Stimulated activated naive B cell treated with anti-CD40 and anti-IgM and Interleukin-4, amounts not matched to agents 10 μg/mL and 1 μg/mL and 100 μg/mL, for 72 hours (primary cell): ENCODE results near the gene ABCB9.

ENCODE experiments used
- ATAC-seq, 2 donors: fragments of 150-1000 bp; cut with Tn5 transposase; replicated peaks; 2 replicates each; pipeline ENCODE4 v1.10.0; 2021; ENCODE audit warnings: moderate library complexity in 1 of 2
- DNase-seq: peaks from one replicate; pipeline ENCODE4 v3.0.0; 2021
- H3K27ac Mint-ChIP-seq: one replicate; pipeline ENCODE4 v1.8.0; 2022; ENCODE audit warnings: mild to moderate bottlenecking, mixed read lengths
- H3K27me3 Mint-ChIP-seq, 2 donors: one replicate each; pipeline ENCODE4 v1.8.0; 2022; ENCODE audit warnings: mixed read lengths in 2 of 2
- H3K36me3 Mint-ChIP-seq, 2 donors: one replicate each; pipeline ENCODE4 v1.8.0; 2022; ENCODE audit warnings: mixed read lengths in 2 of 2, mild to moderate bottlenecking in 1 of 2
- H3K4me1 Mint-ChIP-seq, 2 donors: one replicate each; pipeline ENCODE4 v1.8.0; 2022; ENCODE audit warnings: mixed read lengths in 2 of 2, mild to moderate bottlenecking in 1 of 2
- H3K4me3 Mint-ChIP-seq, 2 donors: one replicate each; pipeline ENCODE4 v1.8.0; 2022; ENCODE audit warnings: mild to moderate bottlenecking in 2 of 2, mixed read lengths in 2 of 2, moderate library complexity in 1 of 2
- H3K9me3 Mint-ChIP-seq, 2 donors: one replicate each; pipeline ENCODE4 v1.8.0; 2022; ENCODE audit warnings: mixed read lengths in 2 of 2, mild to moderate bottlenecking in 1 of 2

The ABCB9 gene

GRCh38 chr12:122888232-122888752 is 78.0 kb downstream of the ABCB9 start:
- H3K4me1 Mint-ChIP-seq: peaks cover 61 to 87% of the 10 kb centered on the region in 2 donors
- ATAC-seq (peak; percentile 56), DNase-seq (no peak)
- no peaks in the 10 kb centered on the region for H3K27me3 Mint-ChIP-seq
- H3K27ac Mint-ChIP-seq: peak overlapping the region; percentile 97
- H3K36me3 Mint-ChIP-seq: peaks cover 8 to 20% of the 10 kb centered on the region in 2 donors
- peak overlapping the region; percentile 78 to 84 for H3K4me3 Mint-ChIP-seq
- no peaks in the 10 kb centered on the region for H3K9me3 Mint-ChIP-seq

- H3K4me1 Mint-ChIP-seq: peaks cover 64 to 89% of the 10 kb centered on the region in 2 donors
- no peak for DNase-seq
- peak overlapping the region; percentile 78 to 84 for H3K4me3 Mint-ChIP-seq
- no peaks in the 10 kb centered on the region for H3K27me3 Mint-ChIP-seq
- H3K27ac Mint-ChIP-seq: peak overlapping the region; percentile 97
- peaks cover 8 to 21% of the 10 kb centered on the region in 2 donors for H3K36me3 Mint-ChIP-seq
- peak; percentile 18 to 28 for ATAC-seq
- H3K9me3 Mint-ChIP-seq: no peaks in the 10 kb centered on the region
Observed at GRCh38 chr12:122887819-122888212, 78.4 kb downstream of the ABCB9 start.

DNA sequence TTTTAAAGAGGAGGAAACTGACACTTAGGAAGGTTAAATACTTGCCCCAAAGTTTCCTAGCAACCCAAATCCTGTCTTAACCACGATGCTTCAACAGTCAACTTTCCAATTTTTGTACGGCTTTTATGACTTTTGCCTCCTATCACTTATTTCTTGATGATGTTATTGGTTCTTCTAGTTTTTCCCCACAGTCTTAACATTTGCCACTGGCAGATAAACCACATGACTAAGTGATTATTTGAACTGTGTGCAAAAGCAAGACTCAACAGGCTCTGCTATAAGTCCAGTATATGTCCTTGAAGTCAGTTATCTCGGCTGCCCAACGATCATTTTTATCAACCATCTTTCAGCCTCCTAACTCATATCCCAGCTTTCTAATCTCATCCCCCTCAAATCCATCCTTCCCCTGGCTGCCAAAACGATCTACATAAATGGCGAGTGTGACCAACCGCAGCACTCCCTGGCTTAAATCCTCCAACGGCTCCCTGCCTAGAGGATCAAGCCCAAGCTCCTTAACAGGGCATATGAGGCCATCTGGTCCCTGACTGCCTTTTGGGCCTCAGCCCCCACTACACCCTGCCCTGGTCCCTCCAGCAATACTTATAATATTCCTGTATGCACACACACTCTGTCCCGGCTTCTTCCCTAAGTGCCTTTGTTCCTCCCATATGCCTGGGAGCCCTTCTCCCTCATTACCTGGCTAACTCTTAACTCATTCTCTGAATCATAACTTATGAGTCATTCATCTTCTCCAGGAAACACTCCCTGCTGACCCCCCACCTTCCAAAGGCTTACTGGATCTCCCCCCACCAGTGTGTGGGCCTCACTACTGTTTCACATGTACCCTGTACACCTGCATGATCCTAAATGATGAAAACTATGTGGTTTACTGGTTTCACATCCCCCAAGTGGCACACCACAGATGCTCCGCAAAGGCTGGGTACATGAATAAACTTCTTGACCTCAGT is 79.1 kb downstream of the ABCB9 start:
- Mint-ChIP-seq H3K4me1 (peaks cover 68 to 89% of the 10 kb centered on the region in 2 donors), H3K27ac (peak overlapping the region; percentile 80), H3K36me3 (peaks cover 8 to 22% of the 10 kb centered on the region in 2 donors), H3K4me3 (peak overlapping the region; percentile 68 to 71), H3K9me3 (no peaks in the 10 kb centered on the region), H3K27me3 (no peaks in the 10 kb centered on the region)
- peak; percentile 86 to 89 for ATAC-seq
- peak; percentile 76 for DNase-seq

GRCh38 chr12:122886161-122886560 is 80.1 kb downstream of the ABCB9 start:
- peak overlapping the region; percentile 80 for H3K27ac Mint-ChIP-seq
- no peak for ATAC-seq
- peaks cover 65 to 89% of the 10 kb centered on the region in 2 donors for H3K4me1 Mint-ChIP-seq
- peaks cover 8 to 22% of the 10 kb centered on the region in 2 donors for H3K36me3 Mint-ChIP-seq
- H3K27me3 Mint-ChIP-seq: no peaks in the 10 kb centered on the region
- H3K9me3 Mint-ChIP-seq: no peaks in the 10 kb centered on the region
- no peak for DNase-seq
- H3K4me3 Mint-ChIP-seq: peak overlapping the region; percentile 10 to 28

DNA sequence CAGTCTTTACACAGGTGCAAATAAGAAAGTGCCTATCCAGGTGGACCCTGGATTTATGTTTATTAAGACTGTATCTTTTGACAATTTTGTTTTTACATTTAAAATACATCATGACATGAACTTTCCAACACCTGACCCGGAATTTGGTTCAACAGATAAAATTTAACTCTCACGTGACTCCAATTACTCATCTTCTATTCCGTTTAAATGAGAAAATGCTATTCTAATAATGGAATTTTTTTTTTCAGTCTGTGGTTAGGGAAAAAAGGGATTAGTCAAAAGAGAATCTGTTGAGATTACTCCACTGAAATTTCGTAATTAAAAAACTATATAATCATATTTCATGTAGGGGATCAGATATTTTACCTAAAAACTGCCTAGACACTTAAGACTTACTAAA is 81.4 kb downstream of the ABCB9 start:
- Mint-ChIP-seq H3K4me1 (peaks cover 68 to 89% of the 10 kb centered on the region in 2 donors), H3K9me3 (no peaks in the 10 kb centered on the region), H3K27me3 (no peaks in the 10 kb centered on the region), H3K27ac (no peak overlapping the region), H3K36me3 (peaks cover 16 to 34% of the 10 kb centered on the region in 2 donors), H3K4me3 (no peak overlapping the region)
- ATAC-seq (no peak), DNase-seq (no peak)

DNA sequence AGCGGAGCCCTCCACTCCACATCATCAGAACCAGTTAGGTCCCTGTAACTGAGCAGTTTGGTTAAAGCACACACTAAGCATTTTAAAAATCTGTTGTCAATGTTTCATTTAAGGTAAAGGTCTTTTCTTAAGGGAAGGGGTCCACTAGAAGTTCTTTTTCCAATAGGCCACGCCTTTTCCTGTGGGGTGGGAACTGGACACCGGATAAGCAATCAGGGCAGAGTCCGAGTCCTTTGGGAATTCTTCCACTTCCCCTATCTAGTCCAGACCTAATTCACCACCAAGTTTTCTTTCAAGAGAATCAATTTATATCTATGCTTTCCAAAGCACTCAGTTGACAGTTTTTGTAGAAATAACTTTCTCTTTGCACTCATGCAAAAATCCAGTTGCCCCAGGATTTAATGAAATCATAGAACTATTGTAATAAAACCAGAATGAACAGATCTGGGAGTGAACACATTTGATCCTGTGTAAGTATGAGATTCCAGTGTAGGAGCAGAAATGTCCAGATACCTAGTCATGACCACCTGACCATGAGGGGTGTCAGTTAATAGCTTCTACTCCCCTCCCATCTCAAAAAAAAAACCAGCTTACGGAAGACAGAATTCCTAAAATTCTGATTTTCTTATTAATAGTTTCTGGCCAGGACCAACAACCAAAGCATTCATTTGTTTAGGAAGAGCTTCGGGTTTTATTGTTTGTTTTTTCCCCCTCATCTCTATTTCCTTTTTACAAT is 82.0 kb downstream of the ABCB9 start:
- Mint-ChIP-seq H3K36me3 (peaks cover 13 to 37% of the 10 kb centered on the region in 2 donors), H3K4me3 (no peak overlapping the region), H3K27ac (peak overlapping the region; percentile 14), H3K27me3 (no peaks in the 10 kb centered on the region), H3K9me3 (no peaks in the 10 kb centered on the region), H3K4me1 (peaks cover 70 to 89% of the 10 kb centered on the region in 2 donors)
- no peak for ATAC-seq
- DNase-seq: no peak

GRCh38 chr12:122882908-122883558 is 83.2 kb downstream of the ABCB9 start:
- Mint-ChIP-seq H3K36me3 (peaks cover 13 to 33% of the 10 kb centered on the region in 2 donors), H3K4me3 (peak overlapping the region; percentile 71 to 74), H3K27me3 (no peaks in the 10 kb centered on the region), H3K9me3 (no peaks in the 10 kb centered on the region), H3K27ac (peak overlapping the region; percentile 85), H3K4me1 (peaks cover 62 to 89% of the 10 kb centered on the region in 2 donors)
- DNase-seq (no peak), ATAC-seq (no peak)

DNA sequence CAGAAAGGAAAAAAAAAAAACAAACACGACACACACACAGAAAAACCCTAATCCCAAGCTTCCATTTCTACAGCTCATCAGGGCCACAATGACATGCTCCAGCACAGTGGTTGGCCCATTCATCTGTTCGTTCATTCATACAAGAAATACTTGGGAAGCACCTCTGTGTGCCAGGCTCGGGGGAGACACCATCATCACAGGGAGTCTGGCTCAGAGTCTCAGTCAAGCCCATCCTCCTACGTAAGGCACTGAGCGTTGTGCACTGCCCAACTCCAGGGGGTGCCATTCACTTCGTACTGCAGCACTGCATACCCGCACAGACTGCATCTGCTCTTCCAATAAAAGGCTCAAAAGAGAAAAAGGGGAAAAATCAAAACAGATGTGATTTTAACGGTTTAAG is 85.6 kb downstream of the ABCB9 start:
- Mint-ChIP-seq H3K4me1 (peaks cover 58 to 90% of the 10 kb centered on the region in 2 donors), H3K4me3 (peak overlapping the region; percentile 4 to 8), H3K9me3 (no peaks in the 10 kb centered on the region), H3K36me3 (peaks cover 16 to 36% of the 10 kb centered on the region in 2 donors), H3K27ac (peak overlapping the region; percentile 22), H3K27me3 (no peaks in the 10 kb centered on the region)
- DNase-seq: no peak
- ATAC-seq: peak; percentile 73 to 78

DNA sequence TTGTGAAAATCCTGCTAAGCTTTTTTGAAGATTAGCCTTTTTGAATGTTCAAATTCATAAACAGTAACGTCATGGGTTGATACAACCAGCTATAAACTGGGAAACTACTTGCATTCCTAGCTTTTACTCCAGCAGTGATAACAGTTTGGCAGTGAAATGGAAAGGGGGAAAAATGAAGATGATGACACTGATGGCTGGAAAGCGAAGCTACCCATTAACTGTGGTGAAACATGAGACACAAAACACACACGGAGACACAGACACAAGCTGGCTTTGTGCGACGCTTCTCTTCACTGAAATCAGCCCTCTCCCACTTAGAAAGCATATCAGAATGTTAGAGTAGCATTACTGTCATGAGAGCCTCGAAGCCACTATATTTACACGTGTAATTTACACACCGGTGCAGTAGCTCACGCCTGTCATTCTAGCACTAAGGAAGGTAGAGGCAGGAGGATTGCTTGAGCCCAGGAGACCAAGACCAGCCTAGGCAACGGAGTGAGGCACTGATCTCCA is 86.1 kb downstream of the ABCB9 start:
- DNase-seq (no peak), ATAC-seq (no peak)
- peaks cover 16 to 36% of the 10 kb centered on the region in 2 donors for H3K36me3 Mint-ChIP-seq
- H3K27ac Mint-ChIP-seq: peak overlapping the region; percentile 47
- H3K9me3 Mint-ChIP-seq: no peaks in the 10 kb centered on the region
- H3K4me1 Mint-ChIP-seq: peaks cover 62 to 94% of the 10 kb centered on the region in 2 donors
- H3K4me3 Mint-ChIP-seq: peak overlapping the region in 1 of 2 donors; percentile 8
- no peaks in the 10 kb centered on the region for H3K27me3 Mint-ChIP-seq
